Measurements from ENCODE around the gene KIF5C. TPM values are rescaled to one million over a fixed set of nuclear protein-coding genes. Genes with fewer than 3 reads are reported as not detected.

Gene KIF5C
- total and polyA plus RNA-seq, 2 experiments from 2014 or later: 0.11 to 0.19 TPM

- H3F3A ChIP-seq (ENCODE audit: insufficient read depth): no peaks in the 10 kb centered on the region
- 51 to 57% methylated on average over 5 of the region's 5 CpGs for WGBS, 2 experiments (ENCODE audit: low coverage in 1 of 2, low lambda C conversion rate in 2 of 2, missing lambda C conversion rate in 2 of 2)
- H2AFZ ChIP-seq: no peak overlapping the region
- no peak overlapping the region for H3K4me3 ChIP-seq
- in situ Hi-C loops (cut with MboI): no loop called here
- no peaks in the 10 kb centered on the region for H3K4me1 ChIP-seq (ENCODE audit: insufficient read depth)
- no peak for DNase-seq
- no peaks in the 10 kb centered on the region for H4K20me1 ChIP-seq (ENCODE audit: insufficient read depth)
- H3K36me3 ChIP-seq (ENCODE audit: low read depth): no peaks in the 10 kb centered on the region
- H3K9me3 ChIP-seq (ENCODE audit: low read depth): no peaks in the 10 kb centered on the region
- no peak overlapping the region for H3K9ac ChIP-seq
- no peaks in the 10 kb centered on the region for H3K79me2 ChIP-seq (ENCODE audit: insufficient read depth)
- no peaks in the 10 kb centered on the region for H3K9me2 ChIP-seq (ENCODE audit: insufficient read depth)
- no peak overlapping the region for H3K4me2 ChIP-seq (ENCODE audit: unreplicated experiment)
- no peak overlapping the region for H3K27ac ChIP-seq
- TF ChIP-seq EZH2 (IDR thresholded peaks at IDR 0.05; ENCODE audit: insufficient read depth, poor library complexity, severe bottlenecking): no peak
- no peak for TF ChIP-seq EZH2phosphoT487 (IDR thresholded peaks at IDR 0.05; ENCODE audit: insufficient read depth, low read depth)
- no peaks in the 10 kb centered on the region; the same call in 1 of the 2 replicates for H3K27me3 ChIP-seq (replicated peaks; ENCODE audit: insufficient read depth)
These were observed 9.5 kb upstream of the KIF5C start for GRCh38 chr2:148865512-148865911.

- Histone ChIP-seq H3K79me2 (ENCODE audit: insufficient read depth) (no peaks in the 10 kb centered on the region), H3K4me1 (ENCODE audit: insufficient read depth) (no peaks in the 10 kb centered on the region), H3K9ac (no peak overlapping the region), H3K36me3 (ENCODE audit: low read depth) (no peaks in the 10 kb centered on the region), H3K27ac (no peak overlapping the region), H4K20me1 (ENCODE audit: insufficient read depth) (no peaks in the 10 kb centered on the region), H3K9me3 (ENCODE audit: low read depth) (no peaks in the 10 kb centered on the region), H2AFZ (no peak overlapping the region), H3K27me3 (replicated peaks; ENCODE audit: insufficient read depth) (no peaks in the 10 kb centered on the region; the same call in 1 of the 2 replicates), H3F3A (ENCODE audit: insufficient read depth) (no peaks in the 10 kb centered on the region), H3K9me2 (ENCODE audit: insufficient read depth) (no peaks in the 10 kb centered on the region), H3K4me3 (no peak overlapping the region), H3K4me2 (ENCODE audit: unreplicated experiment) (no peak overlapping the region)
- no peak for TF ChIP-seq EZH2 (IDR thresholded peaks at IDR 0.05; ENCODE audit: insufficient read depth, poor library complexity, severe bottlenecking)
- TF ChIP-seq EZH2phosphoT487 (IDR thresholded peaks at IDR 0.05; ENCODE audit: insufficient read depth, low read depth): no peak
- 13 to 14% methylated on average over 4 of the region's 4 CpGs for WGBS, 2 experiments (ENCODE audit: low coverage in 1 of 2, low lambda C conversion rate in 2 of 2, missing lambda C conversion rate in 2 of 2)
- in situ Hi-C loops (cut with MboI): no loop called here
- no peak for DNase-seq
These were observed 8.9 kb upstream of the KIF5C start for GRCh38 chr2:148866091-148866490.

- TF ChIP-seq EZH2phosphoT487 (IDR thresholded peaks at IDR 0.05; ENCODE audit: insufficient read depth, low read depth): no peak
- no peak for TF ChIP-seq EZH2 (IDR thresholded peaks at IDR 0.05; ENCODE audit: insufficient read depth, poor library complexity, severe bottlenecking)
- DNase-seq: no peak
- Histone ChIP-seq H3K27me3 (replicated peaks; ENCODE audit: insufficient read depth) (no peaks in the 10 kb centered on the region; the same call in 1 of the 2 replicates), H3K9me3 (ENCODE audit: low read depth) (no peaks in the 10 kb centered on the region), H3K27ac (no peak overlapping the region), H3K79me2 (ENCODE audit: insufficient read depth) (no peaks in the 10 kb centered on the region), H3K9me2 (ENCODE audit: insufficient read depth) (no peaks in the 10 kb centered on the region), H3F3A (ENCODE audit: insufficient read depth) (no peaks in the 10 kb centered on the region), H3K4me2 (ENCODE audit: unreplicated experiment) (no peak overlapping the region), H2AFZ (no peak overlapping the region), H4K20me1 (ENCODE audit: insufficient read depth) (no peaks in the 10 kb centered on the region), H3K9ac (no peak overlapping the region), H3K4me3 (no peak overlapping the region), H3K4me1 (ENCODE audit: insufficient read depth) (no peaks in the 10 kb centered on the region), H3K36me3 (ENCODE audit: low read depth) (no peaks in the 10 kb centered on the region)
- in situ Hi-C loops (cut with MboI): no loop called here
- 56 to 60% methylated on average over 4 of the region's 4 CpGs for WGBS, 2 experiments (ENCODE audit: low coverage in 1 of 2, low lambda C conversion rate in 2 of 2, missing lambda C conversion rate in 2 of 2)
These were observed 7.8 kb upstream of the KIF5C start for GRCh38 chr2:148867079-148867769.

GRCh38 chr2:148875387-148876051 lies 492 bp downstream of the KIF5C start:
- 0 out of 2 replicates have a peak overlapping the region, but pooled peaks have one; percentile 17 for H2AFZ ChIP-seq

More at GRCh38 chr2:148875387-148876051, 492 bp downstream of the KIF5C start:
- Histone ChIP-seq H3K4me3 (peak overlapping the region; percentile 37), H3F3A (ENCODE audit: insufficient read depth) (no peaks in the 10 kb centered on the region), H3K9me2 (ENCODE audit: insufficient read depth) (no peaks in the 10 kb centered on the region), H3K4me1 (ENCODE audit: insufficient read depth) (no peaks in the 10 kb centered on the region), H3K4me2 (ENCODE audit: unreplicated experiment) (no peak overlapping the region), H3K9me3 (ENCODE audit: low read depth) (no peaks in the 10 kb centered on the region), H3K27ac (no peak overlapping the region), H3K27me3 (replicated peaks; ENCODE audit: insufficient read depth) (peaks cover 26% of the 10 kb centered on the region), H3K79me2 (ENCODE audit: insufficient read depth) (no peaks in the 10 kb centered on the region), H3K36me3 (ENCODE audit: low read depth) (no peaks in the 10 kb centered on the region), H4K20me1 (ENCODE audit: insufficient read depth) (no peaks in the 10 kb centered on the region), H3K9ac (no peak overlapping the region)
- in situ Hi-C loops (cut with MboI): no loop called here
- no peak for TF ChIP-seq EZH2 (IDR thresholded peaks at IDR 0.05; ENCODE audit: insufficient read depth, poor library complexity, severe bottlenecking)
- WGBS, 2 experiments (ENCODE audit: low coverage in 1 of 2, low lambda C conversion rate in 2 of 2, missing lambda C conversion rate in 2 of 2): 3 to 4% methylated on average over 29 to 34 of the region's 74 CpGs
- DNase-seq: peak; percentile 14

Measured in GM23248 (cell line).